Nephron progenitor cell (in vitro differentiated cells): ENCODE results near the gene MCRIP1.

Experiments
- DNase-seq: peaks from one replicate; pipeline ENCODE4 v3.0.0; 2021
- H3K27ac Mint-ChIP-seq: 2 replicates; pipeline ENCODE4 v1.8.0; 2021; ENCODE audit warnings: mild to moderate bottlenecking, moderate library complexity, mixed read lengths
- H3K27me3 Mint-ChIP-seq: 2 replicates; pipeline ENCODE4 v1.8.0; 2021; ENCODE audit warnings: mild to moderate bottlenecking, low read depth, mixed read lengths; ENCODE audit not compliant: poor library complexity
- H3K36me3 Mint-ChIP-seq: 2 replicates; pipeline ENCODE4 v1.8.0; 2021; ENCODE audit warnings: low read depth, mixed read lengths
- H3K4me1 Mint-ChIP-seq: 2 replicates; pipeline ENCODE4 v1.8.0; 2021; ENCODE audit warnings: mixed read lengths
- H3K4me3 Mint-ChIP-seq: 2 replicates; pipeline ENCODE4 v1.8.0; 2021; ENCODE audit warnings: mild to moderate bottlenecking, moderate library complexity, mixed read lengths
- H3K9me3 Mint-ChIP-seq: 2 replicates; pipeline ENCODE4 v1.8.0; 2021; ENCODE audit warnings: mild to moderate bottlenecking, moderate library complexity, mixed read lengths
- TF ChIP-seq, protein P1 (sequence below): fragments of 200-600 bp; sonication (generic); IDR thresholded peaks from 2 replicates; pipeline ENCODE4 v1.5.0; 2021; ENCODE audit warnings: antibody characterized with exemption

Gene MCRIP1

GRCh38 chr17:81870981-81871386 lies 37.9 kb upstream of the MCRIP1 start, which contains the start of gene ARHGDIA:
Gene ARHGDIA (minus strand): TSS chr17:81871337. CDS start chr17:81869930, 1,407 bp downstream.
- H3K27me3 Mint-ChIP-seq, result no peaks in the 10 kb centered on the region
- peak within 1 kb of the TSS; percentile 85 for H3K4me3 Mint-ChIP-seq
- DNase-seq, result peak; percentile 33
- TF ChIP-seq, protein P1, sequence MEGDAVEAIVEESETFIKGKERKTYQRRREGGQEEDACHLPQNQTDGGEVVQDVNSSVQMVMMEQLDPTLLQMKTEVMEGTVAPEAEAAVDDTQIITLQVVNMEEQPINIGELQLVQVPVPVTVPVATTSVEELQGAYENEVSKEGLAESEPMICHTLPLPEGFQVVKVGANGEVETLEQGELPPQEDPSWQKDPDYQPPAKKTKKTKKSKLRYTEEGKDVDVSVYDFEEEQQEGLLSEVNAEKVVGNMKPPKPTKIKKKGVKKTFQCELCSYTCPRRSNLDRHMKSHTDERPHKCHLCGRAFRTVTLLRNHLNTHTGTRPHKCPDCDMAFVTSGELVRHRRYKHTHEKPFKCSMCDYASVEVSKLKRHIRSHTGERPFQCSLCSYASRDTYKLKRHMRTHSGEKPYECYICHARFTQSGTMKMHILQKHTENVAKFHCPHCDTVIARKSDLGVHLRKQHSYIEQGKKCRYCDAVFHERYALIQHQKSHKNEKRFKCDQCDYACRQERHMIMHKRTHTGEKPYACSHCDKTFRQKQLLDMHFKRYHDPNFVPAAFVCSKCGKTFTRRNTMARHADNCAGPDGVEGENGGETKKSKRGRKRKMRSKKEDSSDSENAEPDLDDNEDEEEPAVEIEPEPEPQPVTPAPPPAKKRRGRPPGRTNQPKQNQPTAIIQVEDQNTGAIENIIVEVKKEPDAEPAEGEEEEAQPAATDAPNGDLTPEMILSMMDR, result no peak
- peak within 1 kb of the TSS; percentile 84 for H3K27ac Mint-ChIP-seq
- H3K36me3 Mint-ChIP-seq, result no peaks in the 10 kb centered on the region
- no peaks in the 10 kb centered on the region for H3K9me3 Mint-ChIP-seq
- peaks cover 58% of the 10 kb centered on the region for H3K4me1 Mint-ChIP-seq

GRCh38 chr17:81870131-81870980 lies 37.3 kb upstream of the MCRIP1 start:
- no peaks in the 10 kb centered on the region for H3K36me3 Mint-ChIP-seq
- no peaks in the 10 kb centered on the region for H3K9me3 Mint-ChIP-seq
- peak overlapping the region; percentile 84 for H3K27ac Mint-ChIP-seq
- DNase-seq, result peak; percentile 41
- no peaks in the 10 kb centered on the region for H3K27me3 Mint-ChIP-seq
- peak overlapping the region; percentile 85 for H3K4me3 Mint-ChIP-seq
- TF ChIP-seq, protein P1, result no peak
- H3K4me1 Mint-ChIP-seq, result peaks cover 61% of the 10 kb centered on the region

DNA sequence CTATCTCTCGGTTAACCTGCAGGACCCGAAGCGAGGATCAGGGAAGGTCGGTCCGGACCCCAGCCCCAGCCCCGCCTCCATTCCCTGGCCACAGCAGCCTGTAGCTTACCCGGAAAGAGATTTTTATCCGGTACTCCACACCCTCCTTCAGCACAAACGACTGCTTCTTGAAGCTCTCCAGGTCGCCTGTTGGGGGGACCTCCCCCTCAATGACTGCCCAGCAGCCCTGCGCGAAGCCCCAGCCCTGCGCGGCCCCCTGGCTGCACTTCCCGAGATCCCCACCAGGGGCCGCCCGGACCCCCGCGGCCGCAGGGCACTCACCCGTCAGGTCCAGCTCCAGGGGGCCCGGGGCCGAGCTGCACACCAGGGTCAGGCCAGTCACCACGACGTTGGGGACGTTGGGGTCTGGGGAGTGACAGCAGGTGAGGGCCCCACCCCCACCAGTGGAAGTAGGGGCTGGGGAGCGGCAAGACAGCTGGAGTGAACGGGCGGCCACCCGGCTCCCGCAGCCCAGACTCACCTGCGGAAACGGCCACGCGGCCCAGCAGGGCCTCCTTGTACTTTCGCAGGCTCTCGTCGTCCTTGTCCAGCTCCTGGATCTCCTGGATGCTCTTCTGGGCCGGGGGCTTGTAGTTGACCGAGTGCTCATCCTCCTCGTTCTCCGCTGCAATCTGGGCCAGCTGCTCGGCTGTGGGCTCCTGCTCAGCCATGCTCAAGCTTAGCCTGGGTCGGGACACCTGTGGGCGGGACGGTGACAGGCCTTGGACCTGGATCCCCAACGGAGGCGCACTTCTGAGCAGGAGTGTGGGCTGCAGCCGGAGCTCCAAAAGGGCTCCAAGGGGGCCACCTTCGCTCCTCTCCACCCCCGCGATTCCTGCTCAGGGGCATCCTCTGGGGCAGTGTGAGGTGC lies 36.4 kb upstream of the MCRIP1 start:
- Mint-ChIP-seq H3K27me3 (no peaks in the 10 kb centered on the region), H3K36me3 (no peaks in the 10 kb centered on the region), H3K4me1 (peaks cover 61% of the 10 kb centered on the region), H3K9me3 (no peaks in the 10 kb centered on the region), H3K4me3 (peak overlapping the region; percentile 85), H3K27ac (peak overlapping the region; percentile 87)
- TF ChIP-seq, protein P1, result peak; percentile 97
- DNase-seq, result peak; percentile 84

DNA sequence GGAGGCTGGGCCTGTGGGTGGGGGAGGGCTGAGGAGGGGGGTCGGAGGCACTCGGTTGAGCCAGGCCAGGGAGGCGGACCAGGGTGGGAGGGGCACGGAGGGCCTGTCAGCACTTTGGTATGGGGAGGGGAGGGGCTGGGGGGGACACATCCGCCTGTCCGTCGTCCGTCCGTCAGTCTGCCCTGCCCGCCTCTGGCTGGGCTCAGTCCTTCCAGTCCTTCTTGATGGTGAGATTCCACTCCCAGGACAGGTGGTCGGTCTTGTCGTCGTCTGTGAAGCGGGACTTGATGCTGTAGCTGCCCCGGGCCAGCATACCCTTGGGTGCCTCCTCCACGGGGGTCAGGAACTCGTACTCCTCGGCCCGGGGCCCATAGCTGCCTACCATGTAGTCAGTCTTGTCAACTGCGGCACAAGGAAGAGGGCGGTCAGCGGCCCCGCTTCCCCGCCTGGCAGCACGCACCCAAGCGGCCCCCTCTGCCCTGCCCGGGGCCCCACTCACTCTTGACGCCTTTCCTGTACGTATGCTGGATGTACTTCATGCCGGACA lies 35.7 kb upstream of the MCRIP1 start:
- Mint-ChIP-seq H3K4me1 (peaks cover 62% of the 10 kb centered on the region), H3K4me3 (peak overlapping the region; percentile 85), H3K9me3 (no peaks in the 10 kb centered on the region), H3K27ac (peak overlapping the region; percentile 87), H3K36me3 (peaks cover under 1% of the 10 kb centered on the region), H3K27me3 (no peaks in the 10 kb centered on the region)
- DNase-seq, result no peak
- TF ChIP-seq, protein P1, result no peak

- H3K9me3 Mint-ChIP-seq, result no peaks in the 10 kb centered on the region
- no peak overlapping the region for H3K27ac Mint-ChIP-seq
- H3K36me3 Mint-ChIP-seq, result peaks cover 6% of the 10 kb centered on the region
- TF ChIP-seq, protein P1, result no peak
- no peak for DNase-seq
- H3K27me3 Mint-ChIP-seq, result no peaks in the 10 kb centered on the region
- no peak overlapping the region for H3K4me3 Mint-ChIP-seq
- peaks cover 66% of the 10 kb centered on the region for H3K4me1 Mint-ChIP-seq
These were observed 35.0 kb upstream of the MCRIP1 start for GRCh38 chr17:81867991-81868673.
